ENCODE data around the gene THEM5.

GRCh38 chr1:151841141-151841540 is 12.4 kb downstream of the THEM5 start:
- TF ChIP-seq TCF4 (CRISPR knock-in tag; IDR thresholded peaks at IDR 0.05; ENCODE audit: borderline replicate concordance) (no peak), SNAI2 (CRISPR knock-in tag; IDR thresholded peaks at IDR 0.05) (no peak), TOX (CRISPR knock-in tag; IDR thresholded peaks at IDR 0.05; ENCODE audit: borderline replicate concordance) (no peak), RARB (CRISPR knock-in tag; IDR thresholded peaks at IDR 0.05) (no peak), CREB5 (CRISPR knock-in tag; IDR thresholded peaks at IDR 0.05; ENCODE audit: low read depth) (no peak), ZNF565 (CRISPR knock-in tag; conservative IDR thresholded peaks at IDR 0.05; ENCODE audit: low read depth) (no peak), GLIS3 (CRISPR knock-in tag; IDR thresholded peaks at IDR 0.05) (no peak), ARNTL (CRISPR knock-in tag; IDR thresholded peaks at IDR 0.05; ENCODE audit: borderline replicate concordance, low read depth) (no peak), ZNF8 (CRISPR knock-in tag; IDR thresholded peaks at IDR 0.05) (no peak), PPARA (CRISPR knock-in tag; IDR thresholded peaks at IDR 0.05; ENCODE audit: borderline replicate concordance) (no peak), ESRRG (CRISPR knock-in tag; IDR thresholded peaks at IDR 0.05) (no peak)
- TF ChIP-seq, protein P1, sequence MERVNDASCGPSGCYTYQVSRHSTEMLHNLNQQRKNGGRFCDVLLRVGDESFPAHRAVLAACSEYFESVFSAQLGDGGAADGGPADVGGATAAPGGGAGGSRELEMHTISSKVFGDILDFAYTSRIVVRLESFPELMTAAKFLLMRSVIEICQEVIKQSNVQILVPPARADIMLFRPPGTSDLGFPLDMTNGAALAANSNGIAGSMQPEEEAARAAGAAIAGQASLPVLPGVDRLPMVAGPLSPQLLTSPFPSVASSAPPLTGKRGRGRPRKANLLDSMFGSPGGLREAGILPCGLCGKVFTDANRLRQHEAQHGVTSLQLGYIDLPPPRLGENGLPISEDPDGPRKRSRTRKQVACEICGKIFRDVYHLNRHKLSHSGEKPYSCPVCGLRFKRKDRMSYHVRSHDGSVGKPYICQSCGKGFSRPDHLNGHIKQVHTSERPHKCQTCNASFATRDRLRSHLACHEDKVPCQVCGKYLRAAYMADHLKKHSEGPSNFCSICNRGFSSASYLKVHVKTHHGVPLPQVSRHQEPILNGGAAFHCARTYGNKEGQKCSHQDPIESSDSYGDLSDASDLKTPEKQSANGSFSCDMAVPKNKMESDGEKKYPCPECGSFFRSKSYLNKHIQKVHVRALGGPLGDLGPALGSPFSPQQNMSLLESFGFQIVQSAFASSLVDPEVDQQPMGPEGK (CRISPR knock-in tag; IDR thresholded peaks at IDR 0.05; ENCODE audit: borderline replicate concordance), result no peak
- TF ChIP-seq, protein P2, sequence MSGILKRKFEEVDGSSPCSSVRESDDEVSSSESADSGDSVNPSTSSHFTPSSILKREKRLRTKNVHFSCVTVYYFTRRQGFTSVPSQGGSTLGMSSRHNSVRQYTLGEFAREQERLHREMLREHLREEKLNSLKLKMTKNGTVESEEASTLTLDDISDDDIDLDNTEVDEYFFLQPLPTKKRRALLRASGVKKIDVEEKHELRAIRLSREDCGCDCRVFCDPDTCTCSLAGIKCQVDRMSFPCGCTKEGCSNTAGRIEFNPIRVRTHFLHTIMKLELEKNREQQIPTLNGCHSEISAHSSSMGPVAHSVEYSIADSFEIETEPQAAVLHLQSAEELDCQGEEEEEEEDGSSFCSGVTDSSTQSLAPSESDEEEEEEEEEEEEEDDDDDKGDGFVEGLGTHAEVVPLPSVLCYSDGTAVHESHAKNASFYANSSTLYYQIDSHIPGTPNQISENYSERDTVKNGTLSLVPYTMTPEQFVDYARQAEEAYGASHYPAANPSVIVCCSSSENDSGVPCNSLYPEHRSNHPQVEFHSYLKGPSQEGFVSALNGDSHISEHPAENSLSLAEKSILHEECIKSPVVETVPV (CRISPR knock-in tag; IDR thresholded peaks at IDR 0.05), result no peak
